CD4-positive, alpha-beta T cell treated with Interferon gamma for 1 hour (primary cell): Measurements from ENCODE around the gene DNMBP.
"Not testable (repeated sequence)": the region's sequence is repeated elsewhere in the genome, so short reads cannot be mapped to it uniquely, and the experiment has no call there.

ENCODE experiments used
- DNase-seq: peaks from one replicate; pipeline ENCODE4 v3.0.0-alpha.2; 2020

Gene DNMBP

DNA sequence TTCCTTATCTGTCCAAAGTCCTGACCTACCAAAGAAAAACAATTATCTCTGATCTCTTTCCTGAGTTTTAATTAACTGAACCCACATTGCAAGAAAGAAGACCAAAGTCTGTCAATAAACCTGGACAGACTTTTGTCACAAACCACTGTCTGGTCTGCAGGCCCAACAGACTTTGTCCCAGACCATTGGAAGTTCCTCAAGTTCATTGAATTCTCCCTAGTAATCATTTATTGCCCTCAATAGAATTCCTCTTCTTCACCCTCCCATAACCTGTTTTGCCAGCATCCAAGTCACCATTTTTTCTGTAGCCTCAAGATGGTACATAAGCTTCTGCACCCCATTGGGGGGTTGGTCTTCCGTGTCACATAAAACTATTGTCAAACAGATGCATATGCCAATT is 3.9 kb upstream of the DNMBP start:
- no peak for DNase-seq

DNA sequence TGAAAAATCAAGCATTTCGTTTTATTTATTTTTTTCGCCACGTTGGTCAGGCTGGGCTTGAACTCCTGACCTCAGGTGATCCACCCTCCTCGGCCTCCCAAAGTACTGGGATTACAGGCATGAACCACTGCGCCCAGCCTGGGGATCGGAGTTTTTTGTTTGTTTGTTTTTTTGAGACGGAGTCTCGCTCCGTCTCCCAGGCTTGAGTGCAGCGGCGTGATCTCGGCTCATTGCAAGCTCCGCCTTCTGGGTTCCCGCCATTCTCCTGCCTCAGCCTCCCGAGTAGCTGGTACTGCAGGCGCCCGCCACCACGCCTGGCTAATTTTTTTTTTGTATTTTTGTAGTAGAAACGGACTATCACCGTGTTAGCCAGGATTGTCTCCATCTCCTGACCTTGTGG is 2.2 kb upstream of the DNMBP start:
- DNase-seq: not testable (repeated sequence)

DNA sequence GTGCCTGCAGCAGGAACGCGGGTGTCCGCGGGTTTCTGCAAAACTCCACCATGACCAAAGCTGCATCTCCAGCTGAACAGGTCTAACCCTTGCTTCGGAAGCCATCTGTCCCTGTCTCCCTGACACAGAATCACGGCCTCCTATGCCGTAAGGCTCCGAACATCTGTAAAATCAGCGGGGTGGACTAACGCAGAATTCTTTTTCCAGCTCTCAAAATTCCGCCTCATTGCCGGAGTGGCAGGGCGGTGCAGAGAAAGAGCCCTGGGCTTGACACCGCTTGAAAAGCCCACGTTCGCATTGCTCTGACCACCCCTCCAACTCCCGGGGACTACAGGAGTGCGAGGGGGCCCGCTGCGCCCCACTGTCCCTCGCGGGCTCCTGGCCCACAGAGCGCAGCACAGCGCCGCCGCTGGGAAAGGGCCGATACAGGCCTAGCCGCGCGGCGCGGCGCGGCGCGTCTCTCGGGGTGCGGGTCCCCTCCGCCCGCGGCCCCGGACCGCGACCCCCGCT is 409 bp downstream of the DNMBP start:
- no peak for DNase-seq

DNA sequence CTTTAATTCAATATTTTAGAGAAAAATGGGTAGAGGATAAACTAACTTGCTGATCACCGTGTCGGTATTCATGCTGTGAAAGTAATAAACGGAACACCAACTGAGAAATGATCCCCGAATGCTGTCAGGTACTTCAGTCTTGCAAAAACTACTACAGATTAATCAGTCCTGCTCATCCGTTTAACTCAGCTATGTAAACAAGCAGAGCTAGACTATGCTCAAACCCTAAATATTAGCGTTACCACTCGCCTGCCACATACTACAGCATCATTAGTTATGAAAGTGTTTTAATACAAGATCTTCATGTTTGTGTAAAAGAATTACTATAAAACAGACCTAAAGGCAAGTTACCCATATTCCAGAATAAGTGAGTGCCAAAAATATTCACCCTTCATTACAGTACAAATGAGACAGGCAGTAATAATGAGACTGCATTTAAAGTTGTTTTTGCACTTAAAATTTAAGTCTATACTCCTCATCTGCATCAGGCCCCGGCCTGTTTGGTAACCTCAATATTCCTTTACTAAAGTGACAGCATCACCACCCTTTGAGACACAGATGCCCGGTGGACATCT is 952 bp downstream of the DNMBP start:
- DNase-seq: no peak

DNA sequence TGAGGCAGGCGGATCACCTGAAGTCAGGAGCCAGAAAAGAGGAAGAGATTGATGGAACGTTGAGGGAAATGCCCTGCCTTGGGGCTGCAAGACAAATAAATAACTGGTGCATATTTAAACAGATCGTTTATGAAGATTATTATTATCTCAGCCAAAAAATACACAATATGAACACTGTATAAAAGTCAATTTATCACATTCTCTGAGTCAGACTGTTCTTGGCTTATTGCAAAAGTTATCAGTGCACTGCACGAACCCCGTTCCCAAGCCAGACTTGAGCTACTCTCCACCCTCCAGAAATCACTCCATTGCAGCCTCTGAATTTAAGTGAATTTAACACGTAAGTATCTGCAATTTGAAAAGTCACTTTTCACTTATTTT is 1.6 kb downstream of the DNMBP start:
- DNase-seq: no peak

DNA sequence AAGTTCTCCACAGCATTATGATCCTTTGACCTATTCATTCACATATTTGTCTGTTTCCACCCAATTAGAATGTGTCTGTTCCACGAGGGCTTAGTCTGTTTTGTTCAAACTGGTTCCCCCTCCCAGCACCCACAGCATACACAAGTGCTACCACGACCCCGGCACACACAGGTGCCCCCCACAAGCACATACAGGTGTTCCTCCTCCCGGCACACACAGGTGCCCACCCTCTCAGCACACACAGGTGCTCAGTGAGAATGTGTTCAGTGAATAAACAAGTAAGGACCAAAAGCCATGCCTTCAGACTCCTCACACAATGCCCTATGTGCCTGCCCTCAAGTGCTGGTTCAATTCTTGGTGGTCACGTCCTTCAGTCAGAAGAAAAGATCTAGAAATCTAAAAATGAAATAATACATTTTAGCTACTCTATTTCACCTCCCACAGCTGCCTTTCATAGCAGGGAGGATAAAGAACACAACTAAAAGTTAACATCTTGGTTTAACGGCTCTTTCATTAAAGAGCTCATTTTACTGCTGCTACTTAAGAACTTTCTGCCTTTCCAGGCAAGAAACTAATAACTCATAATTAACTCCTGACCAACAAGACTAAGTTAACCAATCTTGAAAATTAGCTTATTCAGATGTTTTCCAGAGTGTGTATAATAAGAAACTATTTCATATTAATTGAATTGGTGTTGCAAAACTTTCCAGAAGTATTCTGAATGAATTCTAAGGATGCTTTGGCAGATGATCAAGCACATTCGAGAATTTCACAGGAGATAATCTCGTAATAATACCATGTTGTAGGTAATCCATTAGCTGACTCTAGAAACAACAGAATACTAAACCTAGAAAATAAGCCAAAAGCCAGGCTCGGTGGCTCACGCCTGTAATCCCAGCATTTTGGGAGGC is 2.3 kb downstream of the DNMBP start:
- DNase-seq: no peak

DNA sequence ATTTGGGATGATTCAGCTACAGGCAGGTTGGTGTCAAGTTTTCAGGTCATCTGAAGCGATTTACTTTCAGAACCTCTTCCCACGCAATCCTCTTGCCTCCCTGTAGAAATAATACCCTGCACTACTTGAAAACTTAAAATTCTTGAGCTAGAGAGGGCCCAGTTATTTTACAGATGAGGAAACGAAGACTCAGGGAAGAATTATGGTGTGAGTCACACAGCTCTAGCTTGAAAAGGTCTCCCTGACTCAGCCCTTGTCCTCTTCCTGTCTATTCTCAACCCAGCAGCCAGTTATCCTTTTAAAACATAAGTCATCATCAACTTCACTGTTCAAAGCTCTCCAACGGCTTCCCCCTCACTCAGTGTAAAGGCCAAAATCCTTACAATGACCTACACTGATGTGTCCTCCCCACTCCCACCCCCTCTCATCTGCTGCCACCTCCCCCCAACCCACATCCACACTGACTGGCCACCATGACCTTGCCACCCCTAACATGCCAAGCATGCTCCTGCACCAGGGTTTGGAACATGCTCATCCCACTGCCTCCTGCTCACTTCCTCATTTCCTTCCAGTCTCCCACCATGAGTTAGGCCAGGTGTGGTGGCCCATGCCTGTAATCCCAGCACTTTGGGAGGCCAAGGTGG is 3.4 kb downstream of the DNMBP start:
- DNase-seq: no peak

DNA sequence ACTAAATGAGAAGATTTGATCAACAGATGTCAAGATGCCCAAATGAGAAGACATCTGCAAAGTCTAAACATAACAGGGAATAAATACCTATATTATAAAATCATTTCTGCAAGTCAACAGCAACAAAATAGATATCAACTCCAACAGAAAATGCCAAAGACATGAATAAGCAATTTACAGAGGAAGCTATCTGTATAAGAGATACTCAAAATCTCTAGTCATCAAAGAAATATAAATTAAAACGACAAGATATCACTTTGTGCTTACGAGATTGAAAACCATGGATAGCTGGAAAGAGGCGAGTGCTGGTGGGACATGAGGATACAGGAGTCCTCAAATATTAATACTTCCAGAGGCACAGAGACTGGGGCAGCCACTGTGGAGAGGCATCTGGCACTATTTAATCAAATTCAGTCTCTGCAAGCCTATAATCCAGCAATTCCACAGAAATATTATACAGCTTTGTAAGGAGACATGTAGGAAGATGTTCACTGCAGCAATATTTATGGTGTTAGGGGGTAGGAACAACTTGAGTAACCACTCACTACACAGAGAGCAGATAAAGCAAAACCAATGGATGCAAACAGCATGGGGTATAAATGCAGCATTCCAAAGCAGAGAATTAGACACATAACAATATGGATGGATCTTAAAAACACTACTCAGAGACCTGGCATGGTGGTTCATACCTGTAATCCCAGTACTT is 4.8 kb downstream of the DNMBP start:
- no peak for DNase-seq

DNA sequence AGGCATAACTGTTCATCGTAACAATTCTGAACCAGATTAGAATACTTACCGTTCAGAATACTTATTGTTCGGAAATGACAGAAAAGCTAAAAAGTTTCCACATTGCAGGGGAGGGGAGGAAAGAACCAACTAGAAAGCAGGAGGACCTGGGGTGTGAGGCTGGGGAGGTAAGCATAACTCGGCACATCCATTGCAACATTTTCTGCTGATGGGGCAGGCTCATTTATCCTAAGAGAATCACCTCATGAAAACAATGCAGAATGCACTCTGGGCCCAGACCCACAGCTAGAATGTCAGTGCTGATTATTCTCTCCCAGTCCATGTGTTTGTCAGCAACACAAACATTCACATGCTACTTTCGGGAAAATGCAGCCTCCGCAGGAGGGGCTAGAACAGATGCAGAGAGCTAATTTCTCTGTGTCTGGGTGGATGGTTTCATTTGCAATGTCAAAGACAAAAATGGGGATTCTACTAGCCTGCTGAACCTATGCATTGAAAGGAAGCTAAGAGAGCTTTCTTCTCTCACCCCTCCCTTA is 9.6 kb downstream of the DNMBP start:
- no peak for DNase-seq

DNA sequence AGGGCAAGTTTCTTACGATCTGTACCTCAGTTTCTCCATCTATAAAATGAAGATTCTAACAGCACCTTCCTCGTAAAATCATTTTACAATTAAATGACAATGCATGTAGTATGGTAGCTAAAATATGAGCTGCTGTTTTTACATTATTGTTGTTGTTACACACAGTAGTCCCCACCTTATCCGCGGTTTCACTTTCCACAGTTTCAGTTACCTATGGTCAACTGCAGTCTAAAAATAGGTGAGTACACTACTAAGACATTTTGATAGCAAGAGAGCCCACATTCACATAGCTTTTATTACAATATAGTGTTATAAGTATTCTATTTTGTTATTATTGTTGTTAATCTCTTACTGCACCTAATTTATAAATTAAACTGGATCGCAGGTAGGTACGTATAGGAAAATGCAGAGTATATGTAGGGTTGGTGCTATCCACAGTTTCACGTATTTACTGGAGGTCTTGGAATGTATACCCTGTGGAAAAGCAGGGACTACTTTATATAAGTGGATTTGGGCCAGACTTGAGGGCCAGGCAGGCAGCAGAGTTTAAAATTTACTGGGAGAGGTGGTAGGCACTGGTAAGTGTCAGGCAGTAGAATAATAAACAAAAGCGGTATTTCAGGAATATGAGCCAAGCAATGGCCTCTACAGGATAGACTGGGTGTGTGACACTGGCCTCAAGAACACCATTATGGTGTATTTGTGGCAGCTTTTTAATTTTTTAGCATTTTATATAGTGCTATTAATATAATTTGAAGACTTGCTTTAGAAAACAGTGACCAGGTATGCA is 10.2 kb downstream of the DNMBP start:
- no peak for DNase-seq

DNA sequence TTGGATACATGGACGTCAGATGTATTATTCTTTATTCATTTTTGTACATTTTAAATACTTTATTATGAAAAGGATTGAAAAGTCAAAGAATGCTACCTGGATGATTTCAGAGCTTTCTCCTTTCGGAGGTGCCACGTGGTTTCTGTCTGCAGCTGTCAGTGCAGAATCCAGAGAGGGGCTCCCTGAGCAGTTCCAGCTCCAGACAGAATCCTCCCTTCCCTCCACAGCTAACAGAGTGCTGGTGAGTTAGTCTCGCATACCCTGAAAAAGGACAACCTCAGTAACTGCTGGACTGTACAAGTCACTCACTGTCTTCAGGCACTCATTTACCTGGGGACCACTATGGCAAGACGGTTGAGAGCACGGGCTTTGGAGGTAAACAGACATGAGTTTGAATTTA is 10.9 kb downstream of the DNMBP start:
- DNase-seq: no peak

DNA sequence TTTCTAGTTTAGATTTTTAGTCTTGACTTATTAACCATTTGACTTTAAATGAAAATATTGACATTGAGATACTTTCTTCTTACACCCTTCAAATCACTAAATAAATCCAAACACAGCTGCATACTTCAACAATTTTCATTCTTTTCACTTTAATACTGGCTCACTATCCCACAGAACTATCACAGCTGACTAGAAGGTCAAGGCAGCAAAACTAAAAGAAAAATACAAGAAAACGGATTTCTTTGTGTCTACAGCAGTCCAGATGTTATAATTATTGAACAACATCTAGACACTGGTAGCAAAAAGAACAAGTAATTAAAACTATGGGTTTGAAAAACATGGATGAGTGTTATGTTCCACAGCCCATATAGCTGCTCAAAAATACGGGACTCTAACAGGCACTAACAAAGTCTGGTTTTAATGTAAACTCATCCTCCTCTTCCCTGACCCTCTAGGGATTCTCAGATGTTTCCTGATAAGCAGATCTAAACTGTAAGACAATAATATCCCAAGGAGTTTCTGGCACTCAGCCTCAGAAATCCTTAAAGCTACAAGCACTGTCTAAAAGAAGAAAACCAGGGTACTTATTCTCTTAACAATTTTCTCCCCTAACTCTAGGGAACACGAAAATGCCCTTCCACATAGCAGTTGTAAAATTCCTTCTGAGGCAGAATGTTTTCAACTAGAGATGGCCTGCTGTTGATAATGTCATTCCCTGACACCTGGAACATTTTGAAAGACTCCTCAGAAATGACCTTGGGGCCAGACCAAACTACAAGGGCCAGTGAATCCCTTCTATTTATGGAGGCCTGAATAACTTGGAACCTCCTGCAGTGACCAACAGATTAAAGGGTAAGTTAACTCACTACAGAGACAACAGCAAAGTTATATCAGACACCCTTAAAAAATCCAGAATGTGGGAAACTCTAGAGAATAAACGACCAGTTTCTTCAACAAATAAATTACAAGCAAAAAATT is 12.8 kb downstream of the DNMBP start:
- no peak for DNase-seq

DNA sequence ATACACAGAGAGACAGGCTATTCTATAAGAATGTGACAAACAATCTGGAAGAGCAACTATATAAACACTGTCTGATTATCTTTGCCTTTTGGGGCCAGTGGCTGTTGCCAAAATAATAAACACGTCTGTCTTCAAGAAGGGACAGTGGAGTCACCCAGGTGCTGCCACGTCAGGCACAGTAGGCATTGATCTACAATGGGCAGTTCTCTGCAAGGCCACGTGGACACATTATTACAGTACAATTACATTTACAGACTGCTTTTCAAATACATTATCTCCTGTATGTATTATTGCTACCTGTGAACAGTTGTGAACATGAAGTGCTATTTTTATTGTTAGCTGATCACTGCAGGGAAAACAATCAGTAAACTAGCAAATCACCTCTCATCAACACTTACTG is 14.0 kb downstream of the DNMBP start:
- DNase-seq: no peak

DNA sequence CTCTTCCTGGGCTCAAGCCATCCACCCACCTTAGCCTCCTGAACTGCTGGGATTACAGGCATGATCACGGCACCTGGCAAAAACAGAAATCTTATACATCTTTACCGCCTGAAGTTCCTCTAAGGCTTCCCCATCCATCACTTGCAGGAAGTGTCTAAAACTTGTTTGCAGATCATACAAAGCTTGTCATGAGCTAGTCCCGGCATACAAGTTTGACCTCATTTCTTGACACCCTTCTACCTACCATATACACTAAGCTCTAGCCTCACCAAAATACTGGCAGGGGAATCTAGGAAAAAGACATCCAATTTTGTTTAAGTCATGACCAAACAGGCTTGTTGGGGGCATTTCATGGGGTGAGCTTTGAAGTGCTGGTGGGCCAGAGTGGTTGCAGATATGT is 14.5 kb downstream of the DNMBP start:
- no peak for DNase-seq

DNA sequence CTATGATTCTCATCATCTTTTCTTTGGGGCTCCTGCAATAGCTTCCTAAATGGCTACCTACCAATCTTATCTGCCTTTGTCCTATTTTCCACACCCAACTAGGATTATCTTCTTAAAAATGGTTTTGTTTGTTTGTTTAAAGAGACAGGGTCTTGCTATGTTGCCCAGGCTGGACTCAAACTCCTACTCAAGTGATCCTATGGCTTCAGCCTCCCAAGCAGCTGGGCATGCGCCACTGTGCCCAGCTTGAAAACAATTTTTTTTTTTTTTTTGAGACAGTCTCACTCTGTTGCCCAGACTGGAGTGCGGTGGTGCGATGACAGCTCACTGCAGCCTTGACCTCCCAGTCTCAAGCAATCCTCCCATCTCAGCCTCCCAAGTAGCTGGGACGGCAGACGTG is 14.9 kb downstream of the DNMBP start:
- DNase-seq: no peak

DNA sequence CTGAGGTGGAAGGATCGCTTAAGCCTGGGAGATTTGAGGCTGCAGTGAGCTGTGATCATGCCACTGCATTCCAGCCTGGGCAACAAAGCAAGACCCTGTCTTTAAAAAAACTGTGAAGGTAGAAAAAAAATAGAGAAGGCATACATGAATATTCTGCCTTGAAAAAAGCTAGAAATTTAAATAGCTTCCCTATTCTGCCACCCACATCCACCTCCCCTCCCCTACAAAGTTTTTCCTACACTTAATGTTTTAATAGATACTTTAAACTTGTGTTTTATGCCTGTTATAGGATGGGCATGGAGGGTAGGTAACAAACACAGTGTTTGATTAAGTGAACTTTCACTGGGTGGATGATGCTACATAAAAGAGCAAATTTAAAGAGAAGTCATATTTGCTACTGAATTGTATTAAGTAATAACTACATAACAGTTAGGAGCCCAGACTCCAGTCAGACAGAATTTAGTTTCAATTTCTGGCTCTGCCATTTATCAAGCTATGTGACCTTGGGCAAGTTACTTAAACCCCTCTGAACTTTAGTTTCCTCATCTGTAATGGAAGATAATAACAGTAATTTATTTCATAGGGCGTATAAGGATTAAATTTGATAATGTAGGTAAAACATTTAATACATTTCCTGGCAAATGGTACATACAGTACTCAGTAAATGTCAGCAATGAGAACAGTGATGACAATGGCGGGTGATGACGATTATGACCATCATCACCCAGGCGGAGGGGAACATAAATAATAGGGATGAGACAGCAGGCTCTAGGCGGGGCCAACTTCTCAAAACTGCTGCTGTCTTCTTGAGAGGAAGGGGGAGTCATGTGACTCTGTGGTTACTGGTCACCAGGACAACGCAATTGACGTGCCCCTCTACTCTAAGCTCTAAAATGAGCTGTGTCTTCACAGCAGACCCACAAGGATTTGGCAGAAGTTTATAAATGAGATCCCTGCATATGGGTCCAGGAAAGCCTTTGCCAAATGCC is 15.8 kb downstream of the DNMBP start:
- DNase-seq: peak; percentile 84

DNA sequence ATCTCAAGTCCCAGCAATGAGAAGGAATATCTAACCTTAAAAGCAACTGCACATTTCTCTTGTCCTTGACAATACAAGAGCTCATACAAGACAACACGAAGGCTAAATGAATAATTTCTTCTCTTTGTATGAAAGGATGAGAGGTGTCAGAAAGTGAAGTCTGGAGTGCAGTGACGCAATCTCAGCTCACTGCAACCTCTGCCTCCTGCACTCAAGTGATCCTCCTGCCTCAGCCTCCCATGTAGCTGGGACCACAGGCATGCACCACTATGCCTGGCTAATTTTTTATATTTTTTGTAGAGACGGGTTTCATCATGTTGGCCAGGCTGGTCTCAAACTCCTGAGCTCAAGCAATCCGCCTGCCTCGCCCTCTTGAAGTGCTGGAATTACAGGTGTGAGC is 24.1 kb downstream of the DNMBP start:
- DNase-seq: not testable (repeated sequence)

DNA sequence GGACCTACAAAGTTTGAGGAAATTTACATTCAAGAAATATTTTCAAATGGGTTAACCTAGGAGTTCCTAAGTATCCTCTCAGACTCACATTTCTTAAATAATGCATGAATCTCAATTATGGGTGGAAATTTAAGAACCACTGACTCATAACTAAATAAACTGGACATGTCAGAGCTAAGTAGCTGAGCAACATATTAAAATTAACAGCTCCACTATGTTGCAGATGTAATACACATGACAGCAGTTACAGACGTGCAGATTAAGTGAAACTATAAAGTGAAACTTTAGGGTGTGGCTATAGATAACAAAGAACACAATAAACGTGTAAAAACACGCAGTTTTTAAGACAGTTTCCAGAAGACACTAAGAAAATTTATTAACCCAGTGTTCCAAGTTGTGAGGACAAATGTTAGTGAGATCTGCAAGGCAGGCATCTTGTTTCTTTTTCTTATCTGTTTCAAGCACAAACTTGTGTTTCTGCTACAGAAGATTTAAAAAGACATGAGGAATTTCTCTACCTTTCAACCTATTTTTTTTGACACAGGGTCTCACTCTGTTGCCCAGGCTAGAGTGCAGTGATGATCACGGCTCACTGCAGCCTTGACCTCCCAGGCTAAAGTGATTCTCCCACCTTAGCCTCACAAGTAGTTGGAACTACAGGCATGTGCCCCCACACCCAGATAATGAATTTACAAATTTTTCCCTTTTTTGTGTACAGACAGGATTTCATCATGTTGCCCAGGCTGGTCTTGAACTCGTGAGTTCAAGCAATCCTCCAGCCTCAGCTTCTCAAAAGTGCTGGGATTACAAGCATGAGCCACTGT is 25.3 kb downstream of the DNMBP start:
- DNase-seq: no peak
